Activated CD8-positive, alpha-beta memory T cell treated with anti-CD3 and anti-CD28 coated beads for 4 hours (primary cell): Measurements from ENCODE around the gene CREB5.

Experiments used
- DNase-seq, 2 donors: peaks; one replicate each; pipeline ENCODE4 v3.0.0-alpha.2; 2020; ENCODE audit warnings: low read depth in 2 of 2

Gene CREB5

DNA sequence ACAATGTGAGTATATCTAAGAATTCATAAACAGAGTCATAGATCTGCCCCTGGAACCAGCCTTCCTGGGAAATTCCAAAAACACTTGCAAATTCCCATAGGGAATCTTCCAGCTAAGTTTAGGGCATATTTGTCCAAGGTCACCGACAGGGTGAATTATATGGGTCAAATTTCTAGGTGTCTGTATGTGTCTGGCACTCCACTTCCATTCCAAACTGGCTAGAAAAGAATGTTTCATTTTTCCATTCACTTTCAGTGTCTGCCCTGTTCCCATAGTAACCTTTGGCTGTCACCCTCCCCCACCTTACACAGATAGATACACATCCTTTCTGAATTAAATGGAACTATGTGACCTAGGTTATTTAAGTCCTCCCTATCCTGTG is 230.9 kb downstream of the CREB5 start:
- DNase-seq, result no peak

DNA sequence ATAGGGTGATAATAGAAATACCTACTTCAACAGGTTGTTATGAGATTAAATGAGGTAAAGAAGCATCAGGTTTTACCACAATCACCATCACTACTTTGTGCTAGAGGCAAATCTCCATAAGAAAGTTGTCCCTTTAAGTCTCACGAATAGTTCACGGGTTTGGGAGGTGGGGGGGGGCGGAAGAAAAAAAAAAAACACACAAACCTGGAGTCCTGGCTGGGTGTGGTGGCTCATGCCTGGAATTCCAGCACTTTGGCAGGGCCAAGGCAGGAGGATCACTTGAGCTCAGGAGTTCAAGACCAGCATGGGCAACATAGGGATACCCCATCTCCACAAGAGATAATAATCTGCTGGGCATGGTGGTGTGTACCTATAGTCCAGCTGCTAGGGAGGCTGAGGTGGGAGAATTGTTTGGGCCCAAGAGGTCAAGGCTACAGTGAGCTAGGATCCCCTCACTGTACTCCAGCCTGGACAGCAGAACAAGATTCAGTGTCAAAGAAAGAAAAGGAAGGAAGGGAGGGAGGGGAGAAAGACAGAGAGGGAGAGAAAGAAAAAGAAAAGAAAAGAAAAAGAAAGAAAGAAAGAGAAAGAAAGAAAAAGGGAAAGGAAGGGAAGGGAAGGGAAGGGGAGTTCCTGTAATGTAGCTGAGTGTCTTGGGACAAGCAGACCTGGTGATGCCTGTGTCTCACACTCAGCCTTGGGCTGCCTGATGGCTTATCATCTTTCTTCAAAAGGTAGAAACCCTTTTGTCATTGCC is 231.4 kb downstream of the CREB5 start:
- DNase-seq, result no peak

DNA sequence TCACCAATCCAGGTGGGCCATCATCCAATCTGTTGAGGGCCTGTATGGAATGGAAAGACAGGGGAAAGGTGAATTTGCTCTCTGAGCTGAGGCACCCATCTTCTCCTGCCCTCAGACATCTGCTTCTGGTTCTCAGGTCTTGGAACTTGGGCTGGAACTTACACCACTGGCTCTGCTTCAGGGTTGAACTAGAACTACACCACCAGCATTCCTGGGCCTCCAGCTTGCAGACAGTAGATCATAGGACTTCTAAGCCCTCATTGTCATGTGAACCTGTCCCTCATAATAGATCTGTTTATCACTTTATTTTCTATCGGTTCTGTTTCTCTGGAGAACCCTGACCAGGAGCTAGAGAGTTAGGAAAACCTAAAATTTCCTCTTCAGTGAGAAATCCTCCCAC is 233.5 kb downstream of the CREB5 start:
- DNase-seq, result no peak

DNA sequence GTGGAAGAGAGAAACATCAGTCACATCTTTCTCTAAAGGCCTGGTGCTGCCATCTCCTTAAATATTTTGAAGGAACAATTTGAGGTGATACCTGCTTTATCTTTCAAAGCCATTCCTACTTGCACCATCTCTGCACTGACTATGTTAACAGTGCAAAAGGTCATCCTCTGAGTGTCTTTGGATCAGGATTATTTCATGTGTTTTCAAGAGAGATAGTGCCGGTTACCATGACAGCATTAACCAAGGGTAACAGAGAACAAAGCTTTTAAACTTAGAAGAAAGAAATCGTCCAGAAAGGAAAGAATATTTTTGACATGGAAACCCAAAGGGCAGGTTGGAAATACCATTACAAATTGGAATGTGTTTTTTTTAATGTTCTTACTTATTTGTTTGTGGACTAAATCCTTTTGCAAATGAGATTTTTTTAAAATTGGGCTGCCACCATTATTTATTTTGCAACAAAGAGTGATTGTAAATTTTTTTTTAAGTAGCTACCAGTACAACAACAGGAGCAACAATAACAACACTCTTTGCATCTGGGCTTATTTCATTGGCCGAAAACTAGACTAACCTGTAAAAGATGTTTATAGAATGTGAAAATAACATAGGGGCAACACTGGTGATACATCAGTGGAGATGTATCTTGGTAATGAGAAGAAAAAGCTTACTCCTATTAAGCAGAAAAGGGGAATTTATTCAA is 234.2 kb downstream of the CREB5 start:
- DNase-seq, result no peak

DNA sequence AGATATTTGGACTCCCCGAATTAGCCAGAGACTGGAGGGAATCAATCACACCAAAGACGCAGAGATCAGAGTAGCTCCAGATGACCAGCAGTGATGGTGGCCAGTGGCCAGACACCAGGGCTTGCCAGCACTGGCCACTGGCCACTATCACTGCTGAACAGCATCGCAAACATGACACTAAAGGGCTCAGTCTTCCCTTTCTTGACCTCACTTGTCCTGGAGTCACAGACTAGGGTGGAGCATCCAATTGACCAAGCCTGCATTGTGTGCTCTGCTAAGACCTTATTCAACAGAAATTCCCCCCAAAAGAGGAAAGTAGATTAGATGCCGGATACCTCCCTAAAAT is 234.7 kb downstream of the CREB5 start:
- no peak for DNase-seq

DNA sequence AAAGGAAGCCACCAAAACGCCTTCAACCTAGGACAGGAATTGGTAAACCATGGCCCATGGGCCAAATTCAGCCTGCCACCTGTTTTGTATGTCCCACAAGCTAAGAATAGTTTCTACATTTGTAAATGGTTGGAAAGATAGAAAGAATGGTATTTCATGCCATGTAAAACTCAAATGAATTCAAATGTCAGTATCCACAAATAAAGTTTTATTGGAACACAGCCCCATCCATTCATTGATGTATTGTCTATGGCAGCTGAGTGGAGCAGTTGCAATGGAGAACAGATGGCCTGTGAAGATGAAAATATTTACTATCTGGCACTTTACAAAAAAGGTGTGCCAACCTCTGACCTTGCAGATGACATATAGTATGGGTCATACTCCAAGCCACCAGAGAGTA is 236.9 kb downstream of the CREB5 start:
- DNase-seq, result no peak

DNA sequence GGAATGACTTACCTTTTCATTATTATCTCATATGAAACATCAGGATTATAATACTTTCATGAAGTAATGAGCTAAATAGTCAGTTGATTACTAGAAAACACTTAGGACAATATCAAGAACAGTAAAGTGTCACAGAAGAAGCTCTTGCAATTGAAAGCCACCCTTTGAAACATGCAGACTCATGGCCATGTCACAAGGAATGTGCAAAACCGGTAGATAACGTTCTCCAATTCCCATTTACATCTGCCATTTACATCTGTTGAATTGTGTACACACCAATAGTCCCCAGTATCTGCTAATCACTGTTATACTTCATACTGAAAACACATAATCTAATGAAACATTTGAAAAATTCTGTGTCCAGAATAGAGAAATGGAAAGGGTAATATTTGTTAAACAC is 237.5 kb downstream of the CREB5 start:
- no peak for DNase-seq

DNA sequence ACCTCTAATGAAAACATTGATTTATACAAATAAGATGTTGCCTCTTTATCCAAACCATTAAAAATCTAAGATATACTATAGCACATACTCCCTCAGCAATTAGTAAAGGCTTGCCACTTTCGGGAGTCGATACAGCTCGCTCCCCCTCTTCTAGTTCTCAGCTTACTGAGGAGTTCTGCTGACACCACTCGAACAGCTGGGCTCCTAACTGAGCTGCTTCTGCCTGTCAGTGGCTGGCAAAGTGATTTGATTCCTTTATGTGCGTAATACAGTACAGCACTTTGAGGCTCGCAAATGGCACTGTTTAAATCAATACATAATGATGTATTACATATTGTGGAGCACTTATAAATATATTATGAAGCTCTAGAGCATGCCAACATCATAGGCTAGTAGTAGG is 241.8 kb downstream of the CREB5 start:
- DNase-seq, result no peak

DNA sequence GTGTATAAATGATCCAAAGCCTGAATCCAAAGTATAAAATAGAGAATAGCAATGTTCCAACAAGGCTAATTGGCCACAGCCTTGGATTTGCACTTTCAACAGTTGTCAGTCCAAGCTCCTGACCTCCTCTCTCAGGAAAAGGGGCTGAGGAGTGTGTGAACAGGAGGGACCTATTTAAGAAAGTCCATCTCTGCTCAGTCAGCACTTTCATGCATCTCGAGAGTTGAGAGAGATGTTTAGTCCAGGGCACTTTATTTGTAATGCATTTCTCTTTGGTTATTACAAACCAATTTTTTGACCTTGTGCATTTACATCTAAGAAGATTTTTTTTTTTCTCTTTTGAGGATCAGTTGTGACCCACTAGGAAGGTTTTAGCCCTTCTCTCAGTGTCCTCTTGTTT is 244.2 kb downstream of the CREB5 start:
- DNase-seq, result no peak

DNA sequence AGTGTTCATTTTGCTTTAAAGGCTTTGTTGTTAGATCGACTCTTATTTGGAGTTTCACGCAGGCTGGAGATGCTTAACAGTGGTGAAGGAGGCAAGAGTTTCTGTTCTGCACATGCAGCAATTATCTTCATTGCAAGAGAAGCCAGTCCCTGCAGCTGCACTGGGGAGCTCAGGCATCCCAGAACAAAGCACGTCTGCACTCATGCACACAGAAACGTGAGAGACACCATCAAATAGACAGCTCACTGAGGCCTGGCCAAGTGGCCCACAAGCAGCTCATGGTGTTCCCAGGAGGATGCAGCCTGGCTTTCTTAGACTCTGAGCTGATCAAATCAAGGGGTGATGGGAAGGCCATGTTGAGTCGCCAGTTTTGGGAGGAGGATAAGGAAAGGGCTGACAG is 246.1 kb downstream of the CREB5 start:
- DNase-seq, result no peak

DNA sequence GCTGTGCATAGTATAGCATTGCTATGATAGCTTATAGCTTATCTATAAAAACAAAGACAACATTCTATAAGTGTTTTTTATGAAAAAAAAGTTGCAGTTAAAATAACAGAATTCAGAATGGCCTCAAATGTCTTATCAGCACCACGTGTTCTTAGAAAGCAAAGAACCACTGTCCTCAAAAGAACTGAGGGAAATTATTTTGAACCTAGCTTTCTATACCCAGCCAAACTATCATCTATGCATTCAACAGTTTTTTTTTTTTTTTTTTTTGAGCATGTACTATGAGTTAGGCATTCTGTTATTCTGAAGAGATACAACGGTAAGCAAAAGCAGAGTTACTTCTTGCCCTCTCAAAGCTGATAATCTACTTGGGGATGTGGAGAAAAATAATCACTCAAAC is 247.8 kb downstream of the CREB5 start:
- no peak for DNase-seq

DNA sequence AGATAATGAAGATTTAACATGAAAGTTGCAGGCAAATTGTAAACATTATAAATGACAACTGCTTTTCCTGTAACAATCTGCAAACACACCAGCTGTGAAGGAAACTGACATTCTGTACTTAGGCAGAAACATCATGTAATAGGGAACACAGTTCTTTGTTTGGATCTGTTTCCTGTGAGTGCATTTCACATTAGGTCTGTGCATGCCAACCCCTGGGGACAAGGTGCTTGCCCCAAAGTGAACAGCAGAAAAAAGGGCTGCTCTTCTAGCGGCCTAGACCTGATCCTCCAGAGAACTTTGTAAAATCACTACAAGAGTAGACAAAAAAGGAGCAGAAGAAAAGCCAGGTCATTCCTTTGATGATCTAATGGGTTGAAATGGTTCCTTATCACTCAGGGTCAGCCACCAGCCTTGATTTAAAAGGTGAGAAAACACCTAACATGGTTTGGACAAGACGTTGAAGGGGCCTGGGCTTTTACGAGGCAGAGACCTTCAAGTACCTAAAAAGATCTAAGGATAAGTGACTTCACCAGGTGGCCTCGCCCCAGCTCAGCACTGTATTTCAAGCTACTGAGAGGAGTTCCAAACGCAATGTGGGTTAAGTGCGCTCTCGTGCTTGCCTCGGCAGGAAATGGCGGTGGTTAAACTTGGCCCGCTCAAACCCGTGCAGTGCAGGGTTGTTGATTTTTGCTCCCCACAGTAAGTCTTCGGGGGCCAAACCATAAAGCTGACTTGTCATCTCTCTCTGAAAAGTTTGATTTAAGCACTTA is 249.7 kb downstream of the CREB5 start:
- no peak for DNase-seq

DNA sequence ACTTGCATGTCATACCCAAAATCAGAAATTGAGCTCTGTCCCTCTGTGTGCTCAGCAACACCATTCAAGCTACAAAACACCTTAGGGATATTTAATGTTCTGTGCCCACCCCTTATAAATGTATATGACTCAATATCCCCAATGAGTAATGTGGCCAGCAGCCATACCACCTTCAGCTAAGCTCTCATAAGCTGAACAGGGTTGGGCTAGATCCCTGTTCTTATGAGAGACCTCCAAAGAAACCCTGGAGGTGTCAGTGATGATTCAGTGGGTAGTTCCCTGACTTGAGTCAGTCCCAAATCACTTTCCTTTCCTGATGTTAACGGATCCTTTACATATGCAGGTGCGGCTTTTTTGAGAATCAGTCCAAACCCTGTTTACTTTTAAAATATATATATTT is 253.8 kb downstream of the CREB5 start:
- DNase-seq, result no peak

DNA sequence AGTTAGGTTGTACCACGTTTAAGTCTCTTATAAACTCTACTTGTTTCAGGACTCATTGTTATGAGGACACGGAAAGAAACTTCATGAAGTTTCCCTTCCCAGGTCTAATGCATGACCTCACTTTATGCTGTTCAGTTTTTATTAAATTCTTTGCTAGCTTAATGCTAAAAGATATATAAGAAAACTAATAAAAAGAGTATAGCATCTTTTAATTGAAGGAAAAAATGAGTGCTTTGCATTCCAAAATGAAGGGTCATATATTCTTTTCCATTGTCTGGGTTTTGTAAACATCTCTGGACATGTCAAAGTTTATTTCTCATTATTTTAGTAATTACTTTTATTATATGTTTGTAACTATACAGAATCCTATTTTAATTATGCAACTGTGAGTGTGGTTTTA is 255.8 kb downstream of the CREB5 start:
- no peak for DNase-seq

DNA sequence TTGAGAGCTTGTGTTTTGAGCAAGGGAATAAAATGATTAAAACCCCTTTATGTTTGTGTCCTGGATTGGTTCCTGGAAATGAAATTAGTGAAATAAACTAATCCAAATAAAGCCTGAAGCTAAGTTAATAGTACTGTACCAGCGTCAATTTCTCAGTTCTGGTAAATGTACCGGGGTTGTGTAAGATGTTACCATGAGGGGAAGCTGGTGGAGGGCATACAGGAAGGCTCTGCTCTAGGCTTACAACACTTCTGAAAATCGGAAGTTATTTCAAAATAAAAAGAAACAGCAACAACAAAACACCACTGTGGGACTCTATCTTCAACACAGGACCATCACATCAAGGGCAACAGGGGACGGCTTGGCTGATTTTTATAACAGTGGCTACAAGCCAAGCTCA is 257.0 kb downstream of the CREB5 start:
- no peak for DNase-seq

DNA sequence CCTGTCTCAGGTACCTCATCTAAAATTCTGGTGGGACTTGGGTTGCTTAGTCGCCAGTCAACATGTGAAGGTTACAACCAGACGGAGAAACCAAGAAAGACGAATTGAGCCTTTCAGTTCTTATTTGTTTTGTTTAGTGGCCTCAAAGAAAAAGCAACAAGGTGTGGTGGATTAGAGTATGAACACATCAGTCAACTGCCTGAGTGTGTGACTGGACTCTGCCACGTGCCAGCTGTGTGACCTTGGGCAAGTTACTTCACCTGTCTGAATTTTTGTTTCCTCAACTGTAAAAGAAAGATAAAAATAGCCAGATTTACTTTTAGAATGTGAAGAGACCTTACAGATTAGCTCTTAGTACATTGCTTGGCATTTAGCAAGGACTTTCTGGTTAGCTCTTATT is 259.2 kb downstream of the CREB5 start:
- DNase-seq, result no peak

DNA sequence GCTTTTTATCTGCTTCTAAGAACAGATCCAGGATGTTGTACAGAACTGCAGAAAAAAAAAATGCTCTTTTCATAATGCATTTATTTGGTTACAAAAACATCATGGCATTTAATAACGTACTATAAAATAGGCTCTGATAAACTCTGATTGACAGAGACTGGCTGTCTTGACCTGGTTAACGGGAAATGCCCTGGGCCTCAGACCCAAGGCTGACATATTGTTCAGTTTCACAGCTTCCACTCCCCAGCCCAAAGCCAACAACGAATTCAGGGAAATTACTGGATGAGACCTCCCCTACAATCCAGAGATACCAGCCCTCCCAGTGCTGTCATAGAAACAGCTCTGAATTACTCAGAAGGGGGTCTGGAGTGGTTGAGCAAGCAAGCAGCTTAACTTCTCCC is 260.1 kb downstream of the CREB5 start:
- no peak for DNase-seq

DNA sequence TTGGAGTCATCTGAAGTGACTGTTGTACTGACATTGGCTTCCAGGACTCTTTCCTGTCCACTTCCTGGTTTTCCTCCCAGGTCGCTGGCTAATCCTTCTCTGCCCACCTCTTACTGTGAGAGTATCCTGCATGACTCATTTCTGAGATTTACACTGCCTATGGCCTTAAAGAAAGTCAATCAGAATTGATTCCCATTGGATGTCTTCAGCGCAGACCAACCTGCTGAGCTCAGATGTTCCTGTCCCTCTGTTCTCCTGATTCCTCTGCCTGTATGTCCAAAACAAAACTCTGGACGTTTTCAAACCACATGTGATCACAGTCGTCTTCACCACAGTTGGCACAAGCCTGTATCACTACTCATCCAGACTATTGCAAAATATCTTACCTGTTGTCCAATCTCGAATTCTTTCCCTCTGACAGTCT is 262.1 kb downstream of the CREB5 start:
- DNase-seq, result no peak

DNA sequence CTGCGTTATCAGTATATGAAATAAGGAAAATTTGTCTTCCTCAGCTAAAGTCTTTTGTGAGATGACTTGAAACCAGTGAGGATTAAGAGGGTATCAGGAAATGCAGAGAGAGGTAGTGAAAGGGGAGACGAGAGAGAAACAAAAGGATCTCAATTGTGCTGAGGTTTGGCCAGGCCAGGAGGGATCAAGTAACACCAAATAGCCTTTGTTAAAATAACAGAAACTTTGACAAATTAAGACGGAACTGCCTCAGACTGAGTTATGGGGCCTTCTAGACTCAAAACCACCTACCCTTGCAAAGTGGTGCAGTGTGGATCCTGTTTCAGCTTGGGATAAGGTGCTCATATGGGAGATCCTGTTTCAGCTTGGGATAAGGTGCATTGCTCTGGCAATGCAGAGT is 263.1 kb downstream of the CREB5 start:
- DNase-seq, result no peak

DNA sequence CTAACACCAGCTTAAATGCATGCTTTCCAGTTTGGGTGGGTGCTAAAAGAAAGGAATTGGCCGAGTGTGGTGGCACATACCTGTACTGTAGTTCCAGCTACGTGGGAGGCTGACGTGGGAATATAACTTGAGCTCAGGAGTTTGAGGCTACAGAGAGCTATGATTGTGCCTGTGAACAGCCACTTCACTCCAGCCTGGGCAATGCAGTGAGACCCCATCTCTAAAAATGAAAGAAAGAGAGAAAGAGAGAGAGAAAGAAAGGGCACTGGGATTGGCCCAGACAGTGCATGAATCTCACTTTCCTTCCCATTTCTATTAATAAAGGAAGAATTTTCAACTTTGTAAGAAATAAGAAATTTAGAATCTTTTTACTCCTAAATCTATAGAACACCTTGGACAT is 265.4 kb downstream of the CREB5 start:
- no peak for DNase-seq

DNA sequence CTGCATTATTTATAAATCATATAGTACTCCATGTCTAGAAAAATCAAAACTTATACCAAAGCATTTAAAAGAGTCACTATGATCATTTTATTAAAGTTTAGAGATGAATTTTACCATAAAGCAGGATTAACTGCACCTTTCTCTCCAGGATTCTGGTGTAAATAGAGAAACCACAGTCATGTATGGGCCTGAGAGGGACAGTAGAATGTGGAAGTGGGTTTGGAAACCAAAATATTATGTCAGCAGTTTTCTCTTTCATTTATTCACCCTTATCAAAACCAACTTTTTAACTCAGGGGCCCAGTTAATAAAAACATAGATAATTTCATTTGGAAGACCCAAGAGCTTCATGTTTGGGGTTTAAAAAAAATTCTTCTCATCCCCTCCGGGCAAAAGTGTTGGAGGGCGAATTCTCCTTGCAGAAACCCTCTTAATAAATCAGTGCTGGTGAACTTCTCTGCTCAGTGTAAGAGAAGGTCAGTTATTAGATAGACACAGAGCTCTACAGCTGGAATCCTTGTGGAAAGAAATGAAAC is 266.2 kb downstream of the CREB5 start:
- no peak for DNase-seq

DNA sequence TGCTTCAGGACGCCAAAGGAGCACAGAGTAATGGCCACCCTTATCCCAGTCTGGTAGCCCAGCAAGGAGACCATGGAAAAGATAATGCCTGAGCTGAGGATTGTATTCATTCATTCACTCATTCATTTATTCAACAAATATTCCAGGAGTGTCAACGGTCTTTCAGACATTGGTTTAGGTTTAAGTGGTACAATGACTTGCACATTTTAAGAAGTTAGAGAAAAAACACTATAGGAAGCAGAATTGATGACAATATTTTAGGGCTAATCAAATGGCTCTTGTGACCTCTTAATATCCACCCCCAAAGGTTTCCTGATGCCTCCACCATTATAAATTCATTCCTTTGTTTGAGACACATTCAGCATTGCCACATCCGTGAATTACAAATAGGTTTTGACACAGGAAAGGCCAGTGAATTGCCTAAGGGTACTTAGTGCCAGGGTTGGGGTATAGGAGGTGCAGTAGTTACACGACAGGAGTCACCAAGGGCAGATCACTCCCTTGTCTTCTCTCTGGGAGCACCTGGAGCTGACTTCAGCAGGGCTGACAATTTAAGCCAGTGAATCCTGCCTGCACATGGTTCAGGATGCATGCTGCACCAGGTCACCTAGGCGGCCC is 269.5 kb downstream of the CREB5 start:
- DNase-seq, result no peak
